T-cell (primary cell): Measurements from ENCODE around the gene C12orf50. TPM values are rescaled to one million over a fixed set of nuclear protein-coding genes. Genes with fewer than 3 reads are reported as not detected.
A peak's percentile ranks its signal among the peaks of the same experiment; 100 is the strongest.
"Not testable (repeated sequence)": the region's sequence is repeated elsewhere in the genome, so short reads cannot be mapped to it uniquely, and the experiment has no call there.

Experiments
- ATAC-seq, 4 experiments: fragments of 200-7000 bp in 3 of 4; fragments of 150-1000 bp in 1 of 4; cut with Tn5 transposase; replicated peaks in 1 of 4; 1 replicate in 3 of 4; 2 replicates in 1 of 4; pipeline ENCODE4 v1.10.0; 2021; ENCODE audit warnings: moderate library complexity in 3 of 4, mild to moderate bottlenecking in 2 of 4, moderate number of reproducible peaks in 1 of 4
- CTCF ChIA-PET, 2 donors: fragments of 300-600 bp; sonication (Branson Sonifier 250); formaldehyde crosslinking; loops; one replicate each; lab custom pipeline; 2022; ENCODE audit warnings: antibody characterized with exemption in 2 of 2; lab: Charles Lee
- POLR2A ChIA-PET, 2 donors: fragments of 300-600 bp; sonication (Branson Sonifier 250); formaldehyde crosslinking; loops; one replicate each; lab custom pipeline; 2022; ENCODE audit warnings: antibody characterized with exemption in 2 of 2; lab: Charles Lee
- DNase-seq, 35 experiments: peaks; one replicate each; pipeline versions ENCODE4 v3.0.0 to v3.0.0-alpha.2; 2013 to 2023
- H3K27ac ChIP-seq: one replicate; pipeline ENCODE4 v1.5.1; 2013; ENCODE audit warnings: low read length
- H3K27me3 ChIP-seq, 2 experiments: replicated peaks in 1 of 2; 1 replicate in 1 of 2; 2 replicates in 1 of 2; pipeline versions ENCODE4 v1.6.1 to v1.7.0; 2013; ENCODE audit warnings: low read length in 1 of 2, mixed read lengths in 1 of 2; ENCODE audit not compliant: control insufficient read depth in 2 of 2, insufficient read depth in 2 of 2; ENCODE audit errors: extremely low read depth in 1 of 2
- H3K36me3 ChIP-seq, 2 donors: 1 replicate in 1 of 2; 2 replicates in 1 of 2; pipeline versions ENCODE4 v1.6.1 to v1.7.0; 2013; ENCODE audit warnings: low read length in 1 of 2; ENCODE audit not compliant: control insufficient read depth in 2 of 2, insufficient read depth in 1 of 2; ENCODE audit errors: extremely low read depth in 1 of 2
- H3K4me1 ChIP-seq, 2 experiments: 1 replicate in 1 of 2; 2 replicates in 1 of 2; pipeline versions ENCODE4 v1.6.1 to v1.7.0; 2013; ENCODE audit warnings: low read length in 2 of 2, mixed read lengths in 1 of 2; ENCODE audit not compliant: insufficient read depth in 2 of 2, control insufficient read depth in 1 of 2; ENCODE audit errors: extremely low read depth in 1 of 2
- H3K4me3 ChIP-seq, 2 donors: 1 replicate in 1 of 2; 2 replicates in 1 of 2; pipeline versions ENCODE4 v1.5.1 to v1.7.0; 2013; ENCODE audit warnings: mild to moderate bottlenecking in 2 of 2, low read length in 1 of 2, moderate library complexity in 1 of 2; ENCODE audit not compliant: control insufficient read depth in 1 of 2; ENCODE audit errors: extremely low read depth in 1 of 2
- H3K9me3 ChIP-seq: 2 replicates; pipeline ENCODE4 v1.7.0; 2013
- H3K27ac Mint-ChIP-seq, 2 donors: one replicate each; pipeline ENCODE4 v1.8.0; 2020 to 2021; ENCODE audit warnings: mild to moderate bottlenecking in 2 of 2, mixed read lengths in 2 of 2
- H3K27me3 Mint-ChIP-seq, 2 donors: one replicate each; pipeline ENCODE4 v1.8.0; 2021 to 2022; ENCODE audit warnings: mixed read lengths in 2 of 2
- H3K36me3 Mint-ChIP-seq: one replicate; pipeline ENCODE4 v1.8.0; 2021; ENCODE audit warnings: mixed read lengths
- H3K4me1 Mint-ChIP-seq, 3 donors: one replicate each; pipeline ENCODE4 v1.8.0; 2020 to 2022; ENCODE audit warnings: mixed read lengths in 3 of 3, mild to moderate bottlenecking in 1 of 3
- H3K4me3 Mint-ChIP-seq, 3 donors: one replicate each; pipeline ENCODE4 v1.8.0; 2020 to 2022; ENCODE audit warnings: mild to moderate bottlenecking in 3 of 3, mixed read lengths in 3 of 3, moderate library complexity in 3 of 3
- H3K9me3 Mint-ChIP-seq, 3 donors: one replicate each; pipeline ENCODE4 v1.8.0; 2020 to 2022; ENCODE audit warnings: mixed read lengths in 3 of 3
- WGBS: methylation state at CpG from one replicate; pipeline ENCODE4 v1.1.5; 2013; ENCODE audit warnings: missing lambda C conversion rate; ENCODE audit not compliant: insufficient coverage; 5-methylcytosine and 5-hydroxymethylcytosine counted together
- total RNA-seq, 35 experiments: library from RNA in 6 of 35; stranded (reverse) in 6 of 35; fragments of 120-200 nt in 1 of 35; gene quantifications; one replicate each; pipeline versions ENCODE4 v1.2.1 to v1.2.4 and lab custom pipeline; 2013 to 2026

C12orf50 gene
- total RNA-seq, 5 donors from 2014 or later (not counting 1 experiment from before 2014, with no cell fraction given), result 0.07 to 0.15 (median 0.10) TPM; not detected in 1

DNA sequence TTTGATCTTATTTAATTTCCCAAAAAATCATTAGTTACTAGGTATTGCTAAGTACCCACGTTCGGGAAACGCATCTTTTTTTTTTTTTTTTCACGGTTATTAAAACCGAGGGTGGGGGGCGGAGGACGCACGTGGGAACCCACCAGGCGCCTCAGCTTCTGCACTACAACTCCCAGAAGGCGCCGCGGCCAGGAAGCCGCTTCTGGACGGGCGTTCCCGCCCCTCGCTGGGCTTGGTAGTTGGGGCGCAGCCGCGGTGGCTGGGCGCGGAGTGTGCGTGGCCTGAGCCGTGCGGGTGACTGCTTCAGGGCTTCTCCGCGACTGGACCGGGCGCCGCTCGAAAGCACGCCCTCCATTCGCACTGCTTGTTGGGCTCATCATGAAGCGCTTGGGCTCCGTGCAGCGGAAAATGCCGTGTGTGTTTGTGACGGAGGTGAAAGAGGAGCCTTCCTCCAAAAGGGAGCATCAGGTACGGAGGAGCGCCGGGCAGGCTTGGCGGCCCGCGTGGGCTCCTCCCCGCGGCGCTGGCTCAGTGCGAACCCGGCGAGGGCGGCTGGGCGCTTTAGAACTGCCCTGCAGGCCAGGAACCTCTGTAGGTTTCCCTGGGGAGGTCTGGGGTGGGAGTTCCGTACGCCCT is 6.2 kb upstream of the C12orf50 start:
- Histone ChIP-seq H3K4me1 (peaks cover 9 to 15% of the 10 kb centered on the region in 2 experiments), H3K27me3 (no peaks in the 10 kb centered on the region), H3K4me3 (peak overlapping the region; percentile 75 to 91), H3K27ac (peak overlapping the region; percentile 54), H3K9me3 (no peaks in the 10 kb centered on the region), H3K36me3 (no peaks in the 10 kb centered on the region)
- peak overlapping the region; percentile 95 to 97 (median 96) for H3K4me3 Mint-ChIP-seq
- no peaks in the 10 kb centered on the region for H3K9me3 Mint-ChIP-seq
- ATAC-seq, result peak; percentile 99
- WGBS, result under 1% methylated on average over 50 of the region's 54 CpGs
- peak overlapping the region; percentile 91 to 93 for H3K27ac Mint-ChIP-seq
- H3K27me3 Mint-ChIP-seq, result no peaks in the 10 kb centered on the region
- peak; percentile 69 to 89 (median 83) for DNase-seq
- ChIA-PET POLR2A (no interaction called here), CTCF (interaction anchor here in 1 of 2 donors (0.7 kb wide), 1 partner anchor 106 kb away, joined by 3 read pairs; the partner anchor contains the start of gene CEP290)
- H3K36me3 Mint-ChIP-seq, result no peaks in the 10 kb centered on the region
- peaks cover 52 to 58% (median 54%) of the 10 kb centered on the region in 3 donors for H3K4me1 Mint-ChIP-seq

DNA sequence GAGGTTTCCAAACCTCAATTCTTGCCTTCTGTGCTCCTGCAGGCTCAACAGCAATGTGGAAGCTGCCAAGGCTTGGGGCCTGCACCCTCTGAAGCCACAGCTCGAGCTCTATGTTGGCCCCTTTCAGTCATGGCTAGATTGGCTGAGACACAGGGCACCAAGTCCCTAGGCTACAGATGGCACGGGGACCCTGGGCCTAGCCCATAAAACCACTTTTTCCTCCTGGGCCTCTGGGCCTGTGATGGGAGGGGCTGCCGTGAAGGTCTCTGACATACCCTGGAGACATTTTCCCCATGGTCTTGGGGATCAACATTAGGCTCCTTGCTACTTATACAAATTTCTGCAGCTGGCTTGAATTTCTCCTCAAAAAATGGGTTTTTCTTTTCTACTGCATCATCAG is 2.0 kb upstream of the C12orf50 start:
- H3K4me1 ChIP-seq, H3K27ac Mint-ChIP-seq, POLR2A ChIA-PET, ATAC-seq, H3K36me3 ChIP-seq, H3K4me3 ChIP-seq, H3K9me3 Mint-ChIP-seq, H3K27me3 Mint-ChIP-seq, H3K27ac ChIP-seq, H3K27me3 ChIP-seq, H3K9me3 ChIP-seq, CTCF ChIA-PET, H3K36me3 Mint-ChIP-seq, H3K4me3 Mint-ChIP-seq, DNase-seq: not testable (repeated sequence)
- peaks cover 13 to 19% (median 16%) of the 10 kb centered on the region in 3 donors for H3K4me1 Mint-ChIP-seq
- 62% methylated on average over 2 of the region's 3 CpGs for WGBS

DNA sequence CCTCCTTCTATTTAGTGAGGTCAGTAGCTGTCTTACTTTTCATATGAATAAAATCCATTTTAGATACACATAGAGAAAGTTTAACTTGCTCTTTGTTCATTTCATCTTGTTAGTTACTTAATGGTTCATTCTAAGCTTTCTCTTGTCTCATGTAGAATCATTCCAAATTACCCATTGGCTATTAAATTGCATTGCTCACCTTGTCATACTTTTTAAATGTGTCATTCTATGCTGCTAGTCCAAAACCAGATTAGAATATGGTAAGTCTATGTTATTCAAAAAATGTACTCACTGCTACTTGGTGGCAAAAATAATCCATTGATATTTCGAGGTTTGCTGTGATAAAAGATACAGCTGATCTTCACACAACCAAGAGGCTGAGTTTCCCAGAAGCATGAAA is 3.0 kb downstream of the C12orf50 start:
- H3K36me3 Mint-ChIP-seq, result no peaks in the 10 kb centered on the region
- H3K27me3 ChIP-seq, result no peaks in the 10 kb centered on the region

DNA sequence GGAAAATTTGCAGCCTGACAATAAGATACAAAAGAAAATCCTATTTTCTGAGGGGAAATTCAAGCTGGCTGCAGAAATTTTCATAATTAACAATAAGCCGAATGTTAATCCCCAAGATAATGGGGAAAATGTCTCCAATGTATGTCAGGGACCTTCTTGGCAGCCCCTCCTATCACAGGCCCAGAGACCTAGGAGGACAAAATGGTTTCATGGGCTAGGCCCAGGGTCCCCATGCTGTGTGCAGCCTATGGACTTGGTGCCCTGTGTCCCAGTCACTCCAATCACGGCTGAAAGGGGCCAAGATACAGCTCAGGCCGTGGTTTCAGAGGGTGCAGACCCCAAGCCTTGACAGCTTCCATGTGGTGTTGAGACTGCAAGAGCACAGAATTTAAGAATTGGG is 11.2 kb downstream of the C12orf50 start:
- no peaks in the 10 kb centered on the region for H3K4me1 ChIP-seq
- ChIA-PET CTCF (no interaction called here), POLR2A (no interaction called here)
- no peaks in the 10 kb centered on the region for H3K36me3 Mint-ChIP-seq
- H3K27me3 ChIP-seq, result peaks cover 0 to 7% of the 10 kb centered on the region in 2 experiments
- peaks cover 0 to 9% (median 5%) of the 10 kb centered on the region in 3 donors for H3K9me3 Mint-ChIP-seq
- H3K4me1 Mint-ChIP-seq, result no peaks in the 10 kb centered on the region
- no peaks in the 10 kb centered on the region for H3K9me3 ChIP-seq
- peaks cover 28 to 29% of the 10 kb centered on the region in 2 donors for H3K27me3 Mint-ChIP-seq
- no peaks in the 10 kb centered on the region for H3K36me3 ChIP-seq
- H3K4me3 Mint-ChIP-seq, result no peak overlapping the region
- no peak overlapping the region for H3K27ac Mint-ChIP-seq
- no peak overlapping the region for H3K27ac ChIP-seq
- 30% methylated on average over 2 of the region's 3 CpGs for whole genome bisulfite sequencing
- no peak overlapping the region for H3K4me3 ChIP-seq
- no peak for ATAC-seq
- DNase-seq, result no peak

More for the DNA sequence above, 3.0 kb downstream of the C12orf50 start:
- H3K27ac ChIP-seq, result no peak overlapping the region
- CTCF ChIA-PET, result no interaction called here
- POLR2A ChIA-PET, result interaction anchor here in 1 of 2 donors (1.2 kb wide), 1 partner anchor 10 kb away, joined by 5 read pairs; no protein-coding TSS in a partner anchor
- peaks cover 3 to 6% of the 10 kb centered on the region in 2 donors for H3K27me3 Mint-ChIP-seq
- no peak overlapping the region for H3K4me3 ChIP-seq
- H3K9me3 ChIP-seq, result no peaks in the 10 kb centered on the region
- H3K27ac Mint-ChIP-seq, result no peak overlapping the region
- H3K36me3 ChIP-seq, result no peaks in the 10 kb centered on the region
- H3K9me3 Mint-ChIP-seq, result no peaks in the 10 kb centered on the region
- no CpG with 5 or more reads among the region's 1 CpG for WGBS
- no peaks in the 10 kb centered on the region for H3K4me1 Mint-ChIP-seq
- no peak overlapping the region for H3K4me3 Mint-ChIP-seq
- DNase-seq, result no peak
- no peak for ATAC-seq
- no peaks in the 10 kb centered on the region for H3K4me1 ChIP-seq

DNA sequence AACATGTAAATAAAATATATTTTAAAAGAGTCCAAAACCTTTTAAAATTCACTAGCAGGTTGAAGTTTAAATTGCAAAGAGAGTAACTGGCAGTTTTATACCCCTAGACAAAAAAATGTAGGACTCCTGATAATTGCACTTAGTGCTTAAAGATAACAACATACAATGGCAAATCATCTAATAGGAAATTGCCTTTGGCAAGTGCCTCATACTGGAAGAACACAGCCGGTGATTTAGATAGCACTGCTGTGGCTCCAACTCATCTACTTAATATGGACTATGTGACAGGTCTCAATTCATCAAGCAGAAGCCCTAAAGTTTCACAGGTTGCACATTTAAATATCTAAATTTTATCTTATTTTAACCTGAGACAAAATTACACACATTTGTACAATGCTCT is 13.4 kb downstream of the C12orf50 start:
- no peak for ATAC-seq
- peaks cover 21 to 31% of the 10 kb centered on the region in 2 donors for H3K27me3 Mint-ChIP-seq
- WGBS, result 67% methylated on average over 1 of the region's 1 CpG
- H3K4me1 Mint-ChIP-seq, result no peaks in the 10 kb centered on the region
- no peak for DNase-seq
- H3K9me3 Mint-ChIP-seq, result peaks cover 0 to 9% (median 5%) of the 10 kb centered on the region in 3 donors
- H3K27ac ChIP-seq, result no peak overlapping the region
- H3K4me1 ChIP-seq, result no peaks in the 10 kb centered on the region
- ChIA-PET POLR2A (no interaction called here), CTCF (interaction anchor here in 1 of 2 donors (0.6 kb wide), 1 partner anchor 33 kb away, joined by 3 read pairs; no protein-coding TSS in a partner anchor)
- peaks cover 0 to 7% of the 10 kb centered on the region in 2 experiments for H3K27me3 ChIP-seq
- H3K4me3 ChIP-seq, result no peak overlapping the region
- no peak overlapping the region for H3K4me3 Mint-ChIP-seq
- H3K27ac Mint-ChIP-seq, result no peak overlapping the region
- H3K9me3 ChIP-seq, result no peaks in the 10 kb centered on the region
- H3K36me3 Mint-ChIP-seq, result no peaks in the 10 kb centered on the region
- no peaks in the 10 kb centered on the region for H3K36me3 ChIP-seq

DNA sequence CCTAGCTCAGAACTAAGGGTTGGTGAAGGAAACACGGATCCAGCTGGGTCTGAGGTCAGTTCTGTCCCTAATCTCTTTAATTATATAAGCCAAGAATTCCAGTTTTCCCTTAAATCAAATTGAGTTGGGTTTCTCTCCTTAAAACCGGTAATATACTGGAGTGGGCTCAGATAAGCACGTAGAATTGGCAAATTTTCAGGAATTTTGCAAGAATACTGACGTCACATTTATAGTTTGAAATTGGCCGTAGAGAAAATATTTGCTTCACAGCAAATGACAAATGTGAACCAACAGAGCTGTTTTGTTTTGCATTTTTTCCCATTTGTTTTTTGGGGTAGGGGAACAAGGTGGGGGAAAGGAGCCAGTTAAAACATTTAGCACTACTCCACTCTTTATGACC is 17.4 kb downstream of the C12orf50 start:
- ATAC-seq (no peak), DNase-seq (no peak)
- ChIA-PET CTCF (no interaction called here), POLR2A (no interaction called here)
- peaks cover 0 to 2% (median 0%) of the 10 kb centered on the region in 3 donors for H3K9me3 Mint-ChIP-seq
- no peaks in the 10 kb centered on the region for H3K36me3 Mint-ChIP-seq
- Histone ChIP-seq H3K27me3 (no peaks in the 10 kb centered on the region), H3K4me1 (no peaks in the 10 kb centered on the region), H3K36me3 (no peaks in the 10 kb centered on the region), H3K4me3 (no peak overlapping the region), H3K9me3 (no peaks in the 10 kb centered on the region), H3K27ac (no peak overlapping the region)
- no peak overlapping the region for H3K27ac Mint-ChIP-seq
- H3K4me1 Mint-ChIP-seq, result no peaks in the 10 kb centered on the region
- 91% methylated on average over 3 of the region's 5 CpGs for WGBS
- peaks cover 16 to 21% of the 10 kb centered on the region in 2 donors for H3K27me3 Mint-ChIP-seq
- H3K4me3 Mint-ChIP-seq, result no peak overlapping the region
